Hepatocyte (in vitro differentiated cells): ENCODE data around the gene CSNK1D. TPM values are rescaled to one million over a fixed set of nuclear protein-coding genes. Genes with fewer than 3 reads are reported as not detected.

Source experiments
- microRNA-seq: library from miRNA; unstranded; fragments of <30 nt; microRNA quantifications from one replicate; pipeline ENCODE4, GENCODE V29; 2017
- polyA plus RNA-seq: library from polyadenylated mRNA; unstranded; fragments of >200 nt; fragmentation: Nextera tagmentation; extraction: Ambion mirVana; gene quantifications from 2 replicates; pipeline ENCODE4 v1.2.1, GENCODE V29; 2016
- total RNA-seq: library from RNA; depleted of rRNA; stranded (reverse); fragments of >200 nt; gene quantifications from 2 replicates; pipeline ENCODE4 v1.2.3, GENCODE V29; 2014

CSNK1D gene
- total and polyA plus RNA-seq, 2 experiments from 2014 or later, result 72.5 to 152 TPM

Small RNA genes lying within 50 kb of the gene (microRNA-seq; reads per million reads assigned to microRNA genes)
- 2.7 reads per million for gene MIR6787

Other genes with a start within 250 kb of the CSNK1D start
- 11.8 and 13.7 TPM in 2 replicates for gene RAC3, start 242.0 kb downstream of the CSNK1D start, total RNA-seq
- gene RAC3, start 242.0 kb downstream of the CSNK1D start, polyA plus RNA-seq, result 5.2 and 5.5 TPM in 2 replicates
- 118 and 125 TPM in 2 replicates for gene DCXR, start 236.0 kb downstream of the CSNK1D start, total RNA-seq
- 185 and 207 TPM in 2 replicates for gene DCXR, start 236.0 kb downstream of the CSNK1D start, polyA plus RNA-seq
- 39.6 and 43.2 TPM in 2 replicates for gene RFNG, start 221.9 kb downstream of the CSNK1D start, total RNA-seq
- gene RFNG, start 221.9 kb downstream of the CSNK1D start, polyA plus RNA-seq, result 109 and 118 TPM in 2 replicates
- gene GPS1, start 221.8 kb downstream of the CSNK1D start, total RNA-seq, result 101 and 124 TPM in 2 replicates
- 160 and 167 TPM in 2 replicates for gene GPS1, start 221.8 kb downstream of the CSNK1D start, polyA plus RNA-seq
- 71.5 and 71.9 TPM in 2 replicates for gene DUS1L, start 207.9 kb downstream of the CSNK1D start, total RNA-seq
- gene DUS1L, start 207.9 kb downstream of the CSNK1D start, polyA plus RNA-seq, result 160 and 202 TPM in 2 replicates
- 67.2 and 118 TPM in 2 replicates for gene FASN, start 175.5 kb downstream of the CSNK1D start, total RNA-seq
- 71.5 and 77.6 TPM in 2 replicates for gene FASN, start 175.5 kb downstream of the CSNK1D start, polyA plus RNA-seq
- 10.0 and 15.7 TPM in 2 replicates for gene CCDC57, start 60.9 kb downstream of the CSNK1D start, total RNA-seq
- 29.8 and 49.5 TPM in 2 replicates for gene CCDC57, start 60.9 kb downstream of the CSNK1D start, polyA plus RNA-seq
- 240 and 290 TPM in 2 replicates for gene SLC16A3, start 44.7 kb downstream of the CSNK1D start, total RNA-seq
- 114 and 125 TPM in 2 replicates for gene SLC16A3, start 44.7 kb downstream of the CSNK1D start, polyA plus RNA-seq
- 0.64 and 1.8 TPM in 2 replicates for gene CD7, start 43.9 kb upstream of the CSNK1D start, total RNA-seq
- gene CD7, start 43.9 kb upstream of the CSNK1D start, polyA plus RNA-seq, result 7.0 and 7.8 TPM in 2 replicates
- gene SECTM1, start 60.1 kb upstream of the CSNK1D start, total RNA-seq, result 9.3 and 9.7 TPM in 2 replicates
- 9.9 and 15.0 TPM in 2 replicates for gene SECTM1, start 60.1 kb upstream of the CSNK1D start, polyA plus RNA-seq
- not detected in 2 replicates for gene TEX19, start 85.5 kb upstream of the CSNK1D start, total RNA-seq
- not detected in 2 replicates for gene TEX19, start 85.5 kb upstream of the CSNK1D start, polyA plus RNA-seq
- gene UTS2R, start 98.1 kb upstream of the CSNK1D start, total RNA-seq, result 0.10 TPM in 1 of 2 replicates, not detected in the other
- gene UTS2R, start 98.1 kb upstream of the CSNK1D start, polyA plus RNA-seq, result not detected in 2 replicates
- gene HEXD, start 144.6 kb upstream of the CSNK1D start, total RNA-seq, result 27.7 and 32.6 TPM in 2 replicates
- 46.0 and 58.0 TPM in 2 replicates for gene HEXD, start 144.6 kb upstream of the CSNK1D start, polyA plus RNA-seq
- gene OGFOD3, start 144.9 kb upstream of the CSNK1D start, total RNA-seq, result 30.5 and 33.4 TPM in 2 replicates
- gene OGFOD3, start 144.9 kb upstream of the CSNK1D start, polyA plus RNA-seq, result 25.4 and 25.7 TPM in 2 replicates
- 61.9 and 64.6 TPM in 2 replicates for gene CYBC1, start 177.1 kb upstream of the CSNK1D start, total RNA-seq
- gene CYBC1, start 177.1 kb upstream of the CSNK1D start, polyA plus RNA-seq, result 76.6 and 81.6 TPM in 2 replicates
- gene NARF, start 185.0 kb upstream of the CSNK1D start, total RNA-seq, result 43.9 and 54.9 TPM in 2 replicates
- 91.8 and 96.2 TPM in 2 replicates for gene NARF, start 185.0 kb upstream of the CSNK1D start, polyA plus RNA-seq
- 30.2 and 40.9 TPM in 2 replicates for gene FOXK2, start 246.0 kb upstream of the CSNK1D start, total RNA-seq
- 29.5 and 37.7 TPM in 2 replicates for gene FOXK2, start 246.0 kb upstream of the CSNK1D start, polyA plus RNA-seq